ENCODE measurements around the gene CYP2B6. TPM values are rescaled to one million over a fixed set of nuclear protein-coding genes. Genes with fewer than 3 reads are reported as not detected.

The CYP2B6 gene
- total and polyA plus RNA-seq, 10 of the 15 experiments (the other 5 are each of a cell fraction or from before 2014, with no cell fraction given): 0.23 to 0.86 TPM; not detected in 8

DNA sequence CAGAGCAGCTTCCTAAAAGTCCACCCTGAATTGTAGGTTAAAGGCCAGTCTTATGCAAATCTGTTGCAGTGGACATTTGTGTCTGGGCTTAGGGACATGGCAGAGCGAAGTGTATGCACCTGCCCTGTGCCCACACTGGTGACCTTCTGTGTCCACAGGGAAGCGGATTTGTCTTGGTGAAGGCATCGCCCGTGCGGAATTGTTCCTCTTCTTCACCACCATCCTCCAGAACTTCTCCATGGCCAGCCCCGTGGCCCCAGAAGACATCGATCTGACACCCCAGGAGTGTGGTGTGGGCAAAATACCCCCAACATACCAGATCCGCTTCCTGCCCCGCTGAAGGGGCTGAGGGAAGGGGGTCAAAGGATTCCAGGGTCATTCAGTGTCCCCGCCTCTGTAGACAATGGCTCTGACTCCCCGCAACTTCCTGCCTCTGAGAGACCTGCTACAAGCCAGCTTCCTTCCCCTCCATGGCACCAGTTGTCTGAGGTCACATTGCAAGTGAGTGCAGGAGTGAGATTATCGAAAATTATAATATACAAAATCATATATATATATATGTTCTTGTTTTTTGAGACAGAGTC lies 25.5 kb downstream of the CYP2B6 start (continued):
- TF ChIP-seq, protein P1, sequence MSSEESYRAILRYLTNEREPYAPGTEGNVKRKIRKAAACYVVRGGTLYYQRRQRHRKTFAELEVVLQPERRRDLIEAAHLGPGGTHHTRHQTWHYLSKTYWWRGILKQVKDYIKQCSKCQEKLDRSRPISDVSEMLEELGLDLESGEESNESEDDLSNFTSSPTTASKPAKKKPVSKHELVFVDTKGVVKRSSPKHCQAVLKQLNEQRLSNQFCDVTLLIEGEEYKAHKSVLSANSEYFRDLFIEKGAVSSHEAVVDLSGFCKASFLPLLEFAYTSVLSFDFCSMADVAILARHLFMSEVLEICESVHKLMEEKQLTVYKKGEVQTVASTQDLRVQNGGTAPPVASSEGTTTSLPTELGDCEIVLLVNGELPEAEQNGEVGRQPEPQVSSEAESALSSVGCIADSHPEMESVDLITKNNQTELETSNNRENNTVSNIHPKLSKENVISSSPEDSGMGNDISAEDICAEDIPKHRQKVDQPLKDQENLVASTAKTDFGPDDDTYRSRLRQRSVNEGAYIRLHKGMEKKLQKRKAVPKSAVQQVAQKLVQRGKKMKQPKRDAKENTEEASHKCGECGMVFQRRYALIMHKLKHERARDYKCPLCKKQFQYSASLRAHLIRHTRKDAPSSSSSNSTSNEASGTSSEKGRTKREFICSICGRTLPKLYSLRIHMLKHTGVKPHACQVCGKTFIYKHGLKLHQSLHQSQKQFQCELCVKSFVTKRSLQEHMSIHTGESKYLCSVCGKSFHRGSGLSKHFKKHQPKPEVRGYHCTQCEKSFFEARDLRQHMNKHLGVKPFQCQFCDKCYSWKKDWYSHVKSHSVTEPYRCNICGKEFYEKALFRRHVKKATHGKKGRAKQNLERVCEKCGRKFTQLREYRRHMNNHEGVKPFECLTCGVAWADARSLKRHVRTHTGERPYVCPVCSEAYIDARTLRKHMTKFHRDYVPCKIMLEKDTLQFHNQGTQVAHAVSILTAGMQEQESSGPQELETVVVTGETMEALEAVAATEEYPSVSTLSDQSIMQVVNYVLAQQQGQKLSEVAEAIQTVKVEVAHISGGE (CRISPR knock-in tag; IDR thresholded peaks at IDR 0.05): no peak

DNA sequence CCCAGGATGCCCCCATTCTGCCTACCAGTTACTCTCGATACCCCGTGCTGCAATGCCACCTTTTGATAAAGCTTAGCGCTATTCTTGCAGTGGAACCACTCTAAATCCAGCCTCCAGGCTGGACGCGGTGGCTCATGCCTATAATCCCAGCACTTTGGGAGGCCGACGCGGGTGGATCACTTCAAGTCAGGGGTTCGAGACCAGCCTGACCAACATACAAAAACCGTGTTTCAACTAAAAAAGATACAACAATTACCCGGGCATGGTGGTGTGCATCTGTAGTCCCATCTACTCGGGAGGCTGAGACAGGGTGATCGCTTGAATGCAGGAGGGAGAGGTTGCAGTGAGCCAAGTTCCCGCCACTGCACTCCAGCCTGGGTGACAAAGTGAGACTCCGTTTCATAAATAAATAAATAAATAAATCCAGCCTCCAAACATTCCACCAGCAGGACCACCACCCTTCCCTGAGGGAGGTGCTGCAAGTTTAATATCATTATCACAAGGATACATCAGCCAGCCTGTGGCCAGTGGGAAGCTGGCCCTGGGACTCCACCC lies 27.7 kb downstream of the CYP2B6 start:
- Histone ChIP-seq H3K9me3 (replicated peaks; ENCODE audit: control insufficient read depth, insufficient read depth, low read length) (no peaks in the 10 kb centered on the region; the same call in 1 of the 3 replicates), H3K9ac (ENCODE audit: control insufficient read depth, insufficient read depth, low read length) (no peak overlapping the region), H3K36me3 (ENCODE audit: control insufficient read depth in 2 of 2, insufficient read depth in 2 of 2, low read length in 1 of 2) (no peaks in the 10 kb centered on the region), H4K20me1 (ENCODE audit: control insufficient read depth, insufficient read depth) (no peaks in the 10 kb centered on the region), H2AFZ (ENCODE audit: control insufficient read depth, low read depth, low read length) (no peak overlapping the region), H3K27ac (ENCODE audit: control insufficient read depth, insufficient read depth) (no peak overlapping the region), H3K79me2 (ENCODE audit: control insufficient read depth, insufficient read depth, low read length) (no peaks in the 10 kb centered on the region), H3K27me3 (replicated peaks in 1 of 2; ENCODE audit: control insufficient read depth in 2 of 2, insufficient read depth in 2 of 2, low read length in 1 of 2) (no peaks in the 10 kb centered on the region), H3K4me1 (ENCODE audit: control insufficient read depth, insufficient read depth, low read length) (no peaks in the 10 kb centered on the region), H3K4me3 (no peak overlapping the region), H3K4me2 (ENCODE audit: control insufficient read depth, insufficient read depth) (no peak overlapping the region)
- 47% methylated on average over 15 of the region's 15 CpGs for WGBS (ENCODE audit: insufficient coverage, insufficient replicate concordance, low lambda C conversion rate, missing lambda C conversion rate)
- DNase-seq (ENCODE audit: low read depth, low spot score) (no peak), ATAC-seq (no peak), FAIRE-seq (no peak)
- SMC1A ChIA-PET (ENCODE audit: uncharacterized antibody, unreplicated experiment): no interaction called here
- POLR2A ChIA-PET: no interaction called here
- RAD21 ChIA-PET (ENCODE audit: unreplicated experiment): no interaction called here
- intact Hi-C loops (cut with micrococcal nuclease; ENCODE audit: unreplicated experiment): no loop called here
- CTCF ChIA-PET: no interaction called here
- no TSS peak for BruUV-seq (replicated peaks)
- in situ Hi-C loops (cut with MboI): no loop called here
- no peak for TF ChIP-seq POLR2A (IDR thresholded peaks at IDR 0.05; ENCODE audit: low read depth, low read length)
- TF ChIP-seq CEBPB (IDR thresholded peaks at IDR 0.05; ENCODE audit: borderline replicate concordance in 1 of 2, low read depth in 2 of 2, low read length in 2 of 2): no peak
- TF ChIP-seq SREBF2 (IDR thresholded peaks at IDR 0.05; ENCODE audit: low read length): no peak
- TF ChIP-seq SUZ12 (IDR thresholded peaks at IDR 0.05; ENCODE audit: unreplicated experiment): no peak
- TF ChIP-seq, protein P2, sequence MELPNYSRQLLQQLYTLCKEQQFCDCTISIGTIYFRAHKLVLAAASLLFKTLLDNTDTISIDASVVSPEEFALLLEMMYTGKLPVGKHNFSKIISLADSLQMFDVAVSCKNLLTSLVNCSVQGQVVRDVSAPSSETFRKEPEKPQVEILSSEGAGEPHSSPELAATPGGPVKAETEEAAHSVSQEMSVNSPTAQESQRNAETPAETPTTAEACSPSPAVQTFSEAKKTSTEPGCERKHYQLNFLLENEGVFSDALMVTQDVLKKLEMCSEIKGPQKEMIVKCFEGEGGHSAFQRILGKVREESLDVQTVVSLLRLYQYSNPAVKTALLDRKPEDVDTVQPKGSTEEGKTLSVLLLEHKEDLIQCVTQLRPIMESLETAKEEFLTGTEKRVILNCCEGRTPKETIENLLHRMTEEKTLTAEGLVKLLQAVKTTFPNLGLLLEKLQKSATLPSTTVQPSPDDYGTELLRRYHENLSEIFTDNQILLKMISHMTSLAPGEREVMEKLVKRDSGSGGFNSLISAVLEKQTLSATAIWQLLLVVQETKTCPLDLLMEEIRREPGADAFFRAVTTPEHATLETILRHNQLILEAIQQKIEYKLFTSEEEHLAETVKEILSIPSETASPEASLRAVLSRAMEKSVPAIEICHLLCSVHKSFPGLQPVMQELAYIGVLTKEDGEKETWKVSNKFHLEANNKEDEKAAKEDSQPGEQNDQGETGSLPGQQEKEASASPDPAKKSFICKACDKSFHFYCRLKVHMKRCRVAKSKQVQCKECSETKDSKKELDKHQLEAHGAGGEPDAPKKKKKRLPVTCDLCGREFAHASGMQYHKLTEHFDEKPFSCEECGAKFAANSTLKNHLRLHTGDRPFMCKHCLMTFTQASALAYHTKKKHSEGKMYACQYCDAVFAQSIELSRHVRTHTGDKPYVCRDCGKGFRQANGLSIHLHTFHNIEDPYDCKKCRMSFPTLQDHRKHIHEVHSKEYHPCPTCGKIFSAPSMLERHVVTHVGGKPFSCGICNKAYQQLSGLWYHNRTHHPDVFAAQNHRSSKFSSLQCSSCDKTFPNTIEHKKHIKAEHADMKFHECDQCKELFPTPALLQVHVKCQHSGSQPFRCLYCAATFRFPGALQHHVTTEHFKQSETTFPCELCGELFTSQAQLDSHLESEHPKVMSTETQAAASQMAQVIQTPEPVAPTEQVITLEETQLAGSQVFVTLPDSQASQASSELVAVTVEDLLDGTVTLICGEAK (IDR thresholded peaks at IDR 0.05; ENCODE audit: borderline replicate concordance): no peak
- TF ChIP-seq NR2C1 (IDR thresholded peaks at IDR 0.05): no peak
- TF ChIP-seq MEF2A (IDR thresholded peaks at IDR 0.05; ENCODE audit: insufficient read depth, low read depth, low read length): no peak
- TF ChIP-seq, protein P3, sequence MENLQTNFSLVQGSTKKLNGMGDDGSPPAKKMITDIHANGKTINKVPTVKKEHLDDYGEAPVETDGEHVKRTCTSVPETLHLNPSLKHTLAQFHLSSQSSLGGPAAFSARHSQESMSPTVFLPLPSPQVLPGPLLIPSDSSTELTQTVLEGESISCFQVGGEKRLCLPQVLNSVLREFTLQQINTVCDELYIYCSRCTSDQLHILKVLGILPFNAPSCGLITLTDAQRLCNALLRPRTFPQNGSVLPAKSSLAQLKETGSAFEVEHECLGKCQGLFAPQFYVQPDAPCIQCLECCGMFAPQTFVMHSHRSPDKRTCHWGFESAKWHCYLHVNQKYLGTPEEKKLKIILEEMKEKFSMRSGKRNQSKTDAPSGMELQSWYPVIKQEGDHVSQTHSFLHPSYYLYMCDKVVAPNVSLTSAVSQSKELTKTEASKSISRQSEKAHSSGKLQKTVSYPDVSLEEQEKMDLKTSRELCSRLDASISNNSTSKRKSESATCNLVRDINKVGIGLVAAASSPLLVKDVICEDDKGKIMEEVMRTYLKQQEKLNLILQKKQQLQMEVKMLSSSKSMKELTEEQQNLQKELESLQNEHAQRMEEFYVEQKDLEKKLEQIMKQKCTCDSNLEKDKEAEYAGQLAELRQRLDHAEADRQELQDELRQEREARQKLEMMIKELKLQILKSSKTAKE (IDR thresholded peaks at IDR 0.05; ENCODE audit: low read depth, poor library complexity, severe bottlenecking): no peak
- no peak for TF ChIP-seq ZNF217 (IDR thresholded peaks at IDR 0.05)
